Transverse colon (tissue), 4 donors: ENCODE measurements around the gene WAPL.

Experiments used
- CTCF ChIP-seq, 5 experiments: fragments of 200-600 bp in 3 of 5; fragments of 450-650 bp in 2 of 5; sonication (generic) in 3 of 5; IDR thresholded peaks; 1 replicate in 2 of 5; 2 replicates in 3 of 5; pipeline ENCODE4 v1.5.1; 2016 to 2017; ENCODE audit warnings: antibody characterized with exemption in 5 of 5, inconsistent platforms in 3 of 5, mild to moderate bottlenecking in 2 of 5, moderate library complexity in 1 of 5
- EP300 ChIP-seq: sonication (generic); formaldehyde crosslinking; IDR thresholded peaks from one replicate; pipeline ENCODE4 v1.6.1; 2017; ENCODE audit warnings: antibody characterized with exemption, low read depth
- POLR2AphosphoS5 ChIP-seq, 3 donors: sonication (generic); formaldehyde crosslinking; IDR thresholded peaks; one replicate each; pipeline ENCODE4 v1.6.1; 2016; ENCODE audit warnings: antibody characterized with exemption in 3 of 3

- no peak for TF ChIP-seq POLR2AphosphoS5 (IDR thresholded peaks at IDR 0.05)
- TF ChIP-seq CTCF (IDR thresholded peaks at IDR 0.05): no peak
- TF ChIP-seq EP300: no peak
Measured at GRCh38 chr10:86393862-86394455, 127.6 kb downstream of the WAPL start.
